Measurements from ENCODE around the gene SYT8. TPM values are rescaled to one million over a fixed set of nuclear protein-coding genes. Genes with fewer than 3 reads are reported as not detected.

Gene SYT8
- polyA plus RNA-seq, 1 donor from 2014 or later: not detected

DNA sequence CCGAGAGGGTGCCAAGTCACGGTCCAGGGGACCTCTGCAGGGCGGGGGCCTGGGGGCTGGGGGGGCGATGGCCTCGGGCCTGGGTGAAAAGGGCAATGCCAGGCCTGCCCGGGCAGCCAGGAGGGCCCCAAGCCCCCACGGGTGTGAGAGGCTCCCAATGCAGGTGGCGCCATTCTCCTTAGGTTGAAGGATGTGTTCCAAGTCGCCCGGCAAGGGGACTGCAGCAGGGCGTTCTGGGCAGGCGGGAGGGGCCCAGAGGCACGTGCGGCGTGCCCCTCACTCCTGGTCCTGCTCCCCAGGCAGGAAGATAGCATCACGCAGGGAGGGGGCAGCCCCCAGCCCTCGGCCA is 3.3 kb downstream of the SYT8 start:
- no peak overlapping the region for H3K27ac ChIP-seq (ENCODE audit: low read length)
- H3K9ac ChIP-seq (ENCODE audit: low read length): no peak overlapping the region
- no peaks in the 10 kb centered on the region for H3K9me3 ChIP-seq (ENCODE audit: low read length)
- H3F3A ChIP-seq (ENCODE audit: insufficient read depth, low read length, poor library complexity, severe bottlenecking): no peaks in the 10 kb centered on the region
- TF ChIP-seq SMC3 (conservative IDR thresholded peaks at IDR 0.05; ENCODE audit: poor library complexity) (no peak), REST (IDR thresholded peaks at IDR 0.05; ENCODE audit: borderline replicate concordance) (no peak), POLR2AphosphoS5 (IDR thresholded peaks at IDR 0.05) (no peak), RAD21 (conservative IDR thresholded peaks at IDR 0.05) (no peak), TAF1 (IDR thresholded peaks at IDR 0.05; ENCODE audit: low read depth) (no peak), MXI1 (conservative IDR thresholded peaks at IDR 0.05; ENCODE audit: poor library complexity, severe bottlenecking) (no peak), EZH2 (IDR thresholded peaks at IDR 0.05; ENCODE audit: borderline replicate concordance, insufficient read depth, low read length, poor library complexity, severe bottlenecking) (no peak), EP300 (conservative IDR thresholded peaks at IDR 0.05; ENCODE audit: poor library complexity, severe bottlenecking) (no peak)
- TF ChIP-seq, protein P1, sequence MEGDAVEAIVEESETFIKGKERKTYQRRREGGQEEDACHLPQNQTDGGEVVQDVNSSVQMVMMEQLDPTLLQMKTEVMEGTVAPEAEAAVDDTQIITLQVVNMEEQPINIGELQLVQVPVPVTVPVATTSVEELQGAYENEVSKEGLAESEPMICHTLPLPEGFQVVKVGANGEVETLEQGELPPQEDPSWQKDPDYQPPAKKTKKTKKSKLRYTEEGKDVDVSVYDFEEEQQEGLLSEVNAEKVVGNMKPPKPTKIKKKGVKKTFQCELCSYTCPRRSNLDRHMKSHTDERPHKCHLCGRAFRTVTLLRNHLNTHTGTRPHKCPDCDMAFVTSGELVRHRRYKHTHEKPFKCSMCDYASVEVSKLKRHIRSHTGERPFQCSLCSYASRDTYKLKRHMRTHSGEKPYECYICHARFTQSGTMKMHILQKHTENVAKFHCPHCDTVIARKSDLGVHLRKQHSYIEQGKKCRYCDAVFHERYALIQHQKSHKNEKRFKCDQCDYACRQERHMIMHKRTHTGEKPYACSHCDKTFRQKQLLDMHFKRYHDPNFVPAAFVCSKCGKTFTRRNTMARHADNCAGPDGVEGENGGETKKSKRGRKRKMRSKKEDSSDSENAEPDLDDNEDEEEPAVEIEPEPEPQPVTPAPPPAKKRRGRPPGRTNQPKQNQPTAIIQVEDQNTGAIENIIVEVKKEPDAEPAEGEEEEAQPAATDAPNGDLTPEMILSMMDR (IDR thresholded peaks at IDR 0.05; ENCODE audit: poor library complexity, severe bottlenecking): no peak
- no peak overlapping the region for H2AFZ ChIP-seq (ENCODE audit: low read depth, low read length)
- no peaks in the 10 kb centered on the region for H3K36me3 ChIP-seq (ENCODE audit: insufficient read depth, low read length)
- H4K20me1 ChIP-seq (ENCODE audit: insufficient read depth): no peaks in the 10 kb centered on the region
- no peaks in the 10 kb centered on the region for H3K79me2 ChIP-seq (replicated peaks; ENCODE audit: insufficient read depth, low read length)
- no peaks in the 10 kb centered on the region for H3K9me2 ChIP-seq (ENCODE audit: insufficient read depth, low read length)
- H3K4me3 ChIP-seq (ENCODE audit: low read length): no peak overlapping the region
- no peaks in the 10 kb centered on the region for H3K27me3 ChIP-seq (ENCODE audit: insufficient read depth, low read depth, low read length)
- H3K4me2 ChIP-seq (ENCODE audit: low read length): no peak overlapping the region

- Histone ChIP-seq H3K36me3 (ENCODE audit: insufficient read depth, low read length) (no peaks in the 10 kb centered on the region), H3K27ac (ENCODE audit: low read length) (no peak within 1 kb of the TSS), H3K9ac (ENCODE audit: low read length) (no peak within 1 kb of the TSS), H3K9me2 (ENCODE audit: insufficient read depth, low read length) (no peaks in the 10 kb centered on the region), H3K27me3 (ENCODE audit: insufficient read depth, low read depth, low read length) (no peaks in the 10 kb centered on the region), H3K9me3 (ENCODE audit: low read length) (no peaks in the 10 kb centered on the region), H3K79me2 (replicated peaks; ENCODE audit: insufficient read depth, low read length) (no peaks in the 10 kb centered on the region), H3K4me3 (ENCODE audit: low read length) (no peak within 1 kb of the TSS), H3F3A (ENCODE audit: insufficient read depth, low read length, poor library complexity, severe bottlenecking) (no peaks in the 10 kb centered on the region), H3K4me2 (ENCODE audit: low read length) (no peak within 1 kb of the TSS), H2AFZ (ENCODE audit: low read depth, low read length) (no peak within 1 kb of the TSS), H4K20me1 (ENCODE audit: insufficient read depth) (no peaks in the 10 kb centered on the region)
- TF ChIP-seq MXI1 (conservative IDR thresholded peaks at IDR 0.05; ENCODE audit: poor library complexity, severe bottlenecking) (no peak), POLR2AphosphoS5 (IDR thresholded peaks at IDR 0.05) (no peak), EP300 (conservative IDR thresholded peaks at IDR 0.05; ENCODE audit: poor library complexity, severe bottlenecking) (no peak), EZH2 (IDR thresholded peaks at IDR 0.05; ENCODE audit: borderline replicate concordance, insufficient read depth, low read length, poor library complexity, severe bottlenecking) (no peak), SMC3 (conservative IDR thresholded peaks at IDR 0.05; ENCODE audit: poor library complexity) (no peak), TAF1 (IDR thresholded peaks at IDR 0.05; ENCODE audit: low read depth) (no peak)
These were observed 3.8 kb downstream of the SYT8 start, which contains the start of gene TNNI2 for GRCh38 chr11:1838426-1839144. TSS of gene TNNI2 (plus strand) at chr11:1838981. CDS start at chr11:1839697, 716 bp downstream.

Measured in neural cell (in vitro differentiated cells).